B cell (primary cell): Measurements from ENCODE around the gene LTB4R.

ENCODE experiments used
- EZH2 ChIP-seq: IDR thresholded peaks from 2 replicates; pipeline ENCODE4 v1.6.1; 2012; ENCODE audit warnings: borderline replicate concordance, low read depth, mild to moderate bottlenecking, moderate library complexity, low read length; ENCODE audit not compliant: insufficient read depth, poor library complexity, severe bottlenecking
- TF ChIP-seq, protein P1 (sequence below): fragments of 200-600 bp; IDR thresholded peaks from one replicate; pipeline ENCODE4 v1.8.0; 2022; ENCODE audit warnings: antibody characterized with exemption, mild to moderate bottlenecking

- TF ChIP-seq, protein P1, sequence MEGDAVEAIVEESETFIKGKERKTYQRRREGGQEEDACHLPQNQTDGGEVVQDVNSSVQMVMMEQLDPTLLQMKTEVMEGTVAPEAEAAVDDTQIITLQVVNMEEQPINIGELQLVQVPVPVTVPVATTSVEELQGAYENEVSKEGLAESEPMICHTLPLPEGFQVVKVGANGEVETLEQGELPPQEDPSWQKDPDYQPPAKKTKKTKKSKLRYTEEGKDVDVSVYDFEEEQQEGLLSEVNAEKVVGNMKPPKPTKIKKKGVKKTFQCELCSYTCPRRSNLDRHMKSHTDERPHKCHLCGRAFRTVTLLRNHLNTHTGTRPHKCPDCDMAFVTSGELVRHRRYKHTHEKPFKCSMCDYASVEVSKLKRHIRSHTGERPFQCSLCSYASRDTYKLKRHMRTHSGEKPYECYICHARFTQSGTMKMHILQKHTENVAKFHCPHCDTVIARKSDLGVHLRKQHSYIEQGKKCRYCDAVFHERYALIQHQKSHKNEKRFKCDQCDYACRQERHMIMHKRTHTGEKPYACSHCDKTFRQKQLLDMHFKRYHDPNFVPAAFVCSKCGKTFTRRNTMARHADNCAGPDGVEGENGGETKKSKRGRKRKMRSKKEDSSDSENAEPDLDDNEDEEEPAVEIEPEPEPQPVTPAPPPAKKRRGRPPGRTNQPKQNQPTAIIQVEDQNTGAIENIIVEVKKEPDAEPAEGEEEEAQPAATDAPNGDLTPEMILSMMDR: no peak
- no peak for TF ChIP-seq EZH2
Observed at GRCh38 chr14:24361326-24361725, 50.0 kb downstream of the LTB4R start.
